Neural progenitor cell (in vitro differentiated cells): Measurements from ENCODE around the gene ASCL3.

ENCODE experiments used
- CTCF ChIP-seq: fragments of 200-600 bp; sonication (generic); IDR thresholded peaks from 2 replicates; pipeline ENCODE4 v1.5.1; 2017; ENCODE audit warnings: antibody characterized with exemption, mild to moderate bottlenecking
- EZH2phosphoT487 ChIP-seq: fragments of 200-600 bp; sonication (generic); IDR thresholded peaks from 2 replicates; pipeline ENCODE4 v1.6.1; 2017; ENCODE audit warnings: antibody characterized with exemption

GRCh38 chr11:8926236-8926635 lies 16.6 kb downstream of the ASCL3 start:
- TF ChIP-seq CTCF (no peak), EZH2phosphoT487 (no peak)
